CD4-positive, CD25-positive, alpha-beta regulatory T cell (primary cell): Measurements from ENCODE around the gene CLEC19A. TPM values are rescaled to one million over a fixed set of nuclear protein-coding genes. Genes with fewer than 3 reads are reported as not detected.

Experiments used
- ATAC-seq, 2 donors: fragments of 150-1000 bp; cut with Tn5 transposase; one replicate each; pipeline ENCODE4 v1.10.0; 2021; ENCODE audit warnings: low read depth in 2 of 2, moderate number of reproducible peaks in 2 of 2, moderate library complexity in 1 of 2
- DNase-seq, 3 donors: peaks; one replicate each; pipeline versions ENCODE4 v3.0.0 to v3.0.0-alpha.2; 2012 to 2022; ENCODE audit warnings: mixed read lengths in 1 of 3
- H3K27ac ChIP-seq: one replicate; pipeline ENCODE4 v1.7.0; 2013; ENCODE audit warnings: mild to moderate bottlenecking, low read length; ENCODE audit not compliant: insufficient read depth, poor library complexity, severe bottlenecking
- H3K27me3 ChIP-seq: one replicate; pipeline ENCODE4 v1.7.0; 2013; ENCODE audit warnings: low read length; ENCODE audit not compliant: control insufficient read depth, insufficient read depth
- H3K36me3 ChIP-seq: one replicate; pipeline ENCODE4 v1.7.0; 2013; ENCODE audit warnings: mild to moderate bottlenecking, low read length, moderate library complexity; ENCODE audit not compliant: control insufficient read depth, insufficient read depth
- H3K4me1 ChIP-seq: 2 replicates; pipeline ENCODE4 v1.7.0; 2013; ENCODE audit warnings: mild to moderate bottlenecking, low read length; ENCODE audit not compliant: insufficient read depth, control insufficient read depth, poor library complexity, severe bottlenecking
- H3K4me3 ChIP-seq: one replicate; pipeline ENCODE4 v1.7.0; 2013; ENCODE audit warnings: low read depth, mild to moderate bottlenecking, low read length, moderate library complexity
- H3K9me3 ChIP-seq, 2 experiments: 1 replicate in 1 of 2; 2 replicates in 1 of 2; pipeline ENCODE4 v1.7.0; 2013; ENCODE audit warnings: low read length in 2 of 2, mild to moderate bottlenecking in 1 of 2, moderate library complexity in 1 of 2; ENCODE audit not compliant: control insufficient read depth in 2 of 2
- H3K27ac Mint-ChIP-seq, 3 donors: one replicate each; pipeline ENCODE4 v1.8.0; 2020 to 2022; ENCODE audit warnings: mild to moderate bottlenecking in 3 of 3, mixed read lengths in 3 of 3, moderate library complexity in 2 of 3
- H3K27me3 Mint-ChIP-seq: one replicate; pipeline ENCODE4 v1.8.0; 2022; ENCODE audit warnings: mild to moderate bottlenecking, mixed read lengths
- H3K36me3 Mint-ChIP-seq: one replicate; pipeline ENCODE4 v1.8.0; 2020; ENCODE audit warnings: mixed read lengths
- H3K4me1 Mint-ChIP-seq, 4 donors: one replicate each; pipeline ENCODE4 v1.8.0; 2020 to 2022; ENCODE audit warnings: mixed read lengths in 4 of 4, mild to moderate bottlenecking in 1 of 4
- H3K4me3 Mint-ChIP-seq, 4 donors: one replicate each; pipeline ENCODE4 v1.8.0; 2020 to 2022; ENCODE audit warnings: mild to moderate bottlenecking in 4 of 4, mixed read lengths in 4 of 4, moderate library complexity in 3 of 4
- H3K9me3 Mint-ChIP-seq, 7 donors: one replicate each; pipeline ENCODE4 v1.8.0; 2020 to 2022; ENCODE audit warnings: mixed read lengths in 7 of 7, mild to moderate bottlenecking in 3 of 7, moderate library complexity in 2 of 7
- polyA plus RNA-seq, 4 donors: library from polyadenylated mRNA; unstranded; fragments of 300-500 nt; fragmentation: Illumina TruSeq; gene quantifications; one replicate each; pipeline ENCODE4 v1.2.3, GENCODE V29; 2021
- total RNA-seq: library from RNA; stranded (reverse); gene quantifications from one replicate; pipeline ENCODE4 v1.2.3, GENCODE V29; 2022

CLEC19A gene
- total and polyA plus RNA-seq, 5 donors from 2014 or later: not detected

DNA sequence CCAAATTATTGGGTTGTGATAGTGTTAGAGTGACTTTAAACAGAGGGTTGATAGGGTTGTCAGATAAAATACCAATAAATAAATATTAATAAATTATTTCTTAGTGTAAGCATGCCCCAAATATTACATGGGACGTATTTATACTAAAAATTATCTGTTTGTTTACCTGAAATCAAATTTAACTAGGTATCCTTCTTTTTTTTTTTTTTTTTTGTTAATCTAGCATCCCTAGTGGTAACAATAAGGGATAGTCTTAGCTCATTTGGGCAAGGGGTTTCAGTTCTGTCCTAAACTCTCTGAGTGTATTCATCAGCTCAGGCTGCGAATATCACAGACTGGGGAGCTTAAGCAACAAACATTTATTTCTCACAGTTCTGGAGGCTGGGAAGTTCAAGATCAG, 1.3 kb downstream of the CLEC19A start:
- Mint-ChIP-seq H3K36me3 (no peaks in the 10 kb centered on the region), H3K4me3 (no peak overlapping the region), H3K27me3 (peaks cover 9% of the 10 kb centered on the region), H3K9me3 (peaks cover 0 to 2% (median 0%) of the 10 kb centered on the region in 7 donors), H3K27ac (no peak overlapping the region), H3K4me1 (no peaks in the 10 kb centered on the region)
- H3K36me3 ChIP-seq: no peaks in the 10 kb centered on the region
- H3K27me3 ChIP-seq: no peaks in the 10 kb centered on the region
- H3K9me3 ChIP-seq: no peaks in the 10 kb centered on the region
- no peak overlapping the region for H3K27ac ChIP-seq
- no peaks in the 10 kb centered on the region for H3K4me1 ChIP-seq
- DNase-seq: no peak
- no peak for ATAC-seq
- H3K4me3 ChIP-seq: no peak overlapping the region

DNA sequence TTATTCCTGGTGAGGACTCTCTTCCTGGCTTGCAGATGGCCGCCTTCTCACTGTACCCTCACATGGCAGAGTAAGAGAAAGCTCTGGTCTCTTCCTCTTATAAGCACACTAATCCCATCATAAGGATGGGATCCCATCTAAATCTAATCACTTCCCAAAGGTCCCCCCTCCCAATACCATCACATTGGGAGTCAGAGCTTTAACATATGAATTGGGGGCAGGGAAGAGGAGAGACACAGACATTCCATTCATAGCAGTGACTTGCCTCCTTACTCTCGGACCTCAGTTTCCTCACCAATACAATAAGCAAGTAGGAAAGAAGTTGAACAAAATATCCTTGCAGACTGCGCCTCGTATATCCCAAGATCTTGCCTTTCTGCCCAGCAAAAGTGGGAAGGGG, 1.7 kb downstream of the CLEC19A start:
- ATAC-seq (no peak), DNase-seq (no peak)
- no peaks in the 10 kb centered on the region for H3K4me1 Mint-ChIP-seq
- Histone ChIP-seq H3K4me1 (no peaks in the 10 kb centered on the region), H3K27ac (no peak overlapping the region), H3K9me3 (no peaks in the 10 kb centered on the region), H3K4me3 (no peak overlapping the region), H3K27me3 (no peaks in the 10 kb centered on the region), H3K36me3 (no peaks in the 10 kb centered on the region)
- peaks cover 9% of the 10 kb centered on the region for H3K27me3 Mint-ChIP-seq
- no peaks in the 10 kb centered on the region for H3K9me3 Mint-ChIP-seq
- no peaks in the 10 kb centered on the region for H3K36me3 Mint-ChIP-seq
- no peak overlapping the region for H3K4me3 Mint-ChIP-seq
- no peak overlapping the region for H3K27ac Mint-ChIP-seq

DNA sequence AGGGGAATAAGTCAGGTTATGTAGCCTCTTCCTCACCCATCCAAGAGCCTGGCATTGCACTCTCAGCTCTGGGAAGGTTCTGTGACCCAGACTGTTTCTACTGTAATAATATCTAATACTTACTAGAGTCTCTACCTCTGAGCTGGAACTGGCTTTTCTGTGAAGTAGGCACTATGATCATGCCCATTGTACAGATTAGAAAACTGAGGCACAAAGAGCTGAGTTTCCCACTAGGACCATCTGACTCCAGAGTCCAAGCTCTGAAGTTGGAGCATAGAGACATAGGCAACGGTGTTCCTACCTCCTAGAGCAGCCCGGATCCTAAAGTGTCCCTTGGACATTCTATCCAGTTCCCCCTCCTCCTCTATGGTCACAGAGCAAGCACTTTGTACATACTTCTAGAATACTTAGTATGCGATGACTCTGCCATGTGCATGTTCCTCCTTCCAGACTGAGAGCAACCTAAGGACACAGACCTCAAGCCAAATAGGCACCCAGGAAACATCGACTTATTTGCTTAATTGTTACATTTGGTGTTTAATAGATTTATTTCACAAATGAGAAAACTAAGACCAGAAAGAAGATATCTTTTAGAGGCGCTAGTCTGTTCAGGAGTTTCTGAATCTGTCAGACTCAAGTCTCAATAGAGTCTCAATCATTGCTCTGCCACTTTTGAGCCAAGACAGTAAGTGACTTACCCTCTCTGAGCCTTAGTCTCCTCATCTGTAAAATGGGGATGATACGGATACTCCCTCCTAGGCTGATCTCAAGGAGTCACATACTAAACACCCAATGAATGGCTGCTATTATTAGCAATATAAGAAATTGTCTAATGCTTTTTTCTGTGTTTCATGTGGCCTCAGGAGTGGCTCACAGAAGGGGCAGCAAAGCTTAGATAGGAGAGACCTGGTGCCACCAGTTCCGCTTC, 3.6 kb downstream of the CLEC19A start:
- Histone ChIP-seq H3K9me3 (no peaks in the 10 kb centered on the region), H3K4me3 (no peak overlapping the region), H3K36me3 (no peaks in the 10 kb centered on the region), H3K4me1 (no peaks in the 10 kb centered on the region), H3K27me3 (no peaks in the 10 kb centered on the region), H3K27ac (no peak overlapping the region)
- ATAC-seq (no peak), DNase-seq (no peak)
- Mint-ChIP-seq H3K4me3 (no peak overlapping the region), H3K36me3 (no peaks in the 10 kb centered on the region), H3K9me3 (no peaks in the 10 kb centered on the region), H3K27me3 (peaks cover 9% of the 10 kb centered on the region), H3K4me1 (peaks cover 1 to 2% (median 1%) of the 10 kb centered on the region in 4 donors), H3K27ac (no peak overlapping the region)

DNA sequence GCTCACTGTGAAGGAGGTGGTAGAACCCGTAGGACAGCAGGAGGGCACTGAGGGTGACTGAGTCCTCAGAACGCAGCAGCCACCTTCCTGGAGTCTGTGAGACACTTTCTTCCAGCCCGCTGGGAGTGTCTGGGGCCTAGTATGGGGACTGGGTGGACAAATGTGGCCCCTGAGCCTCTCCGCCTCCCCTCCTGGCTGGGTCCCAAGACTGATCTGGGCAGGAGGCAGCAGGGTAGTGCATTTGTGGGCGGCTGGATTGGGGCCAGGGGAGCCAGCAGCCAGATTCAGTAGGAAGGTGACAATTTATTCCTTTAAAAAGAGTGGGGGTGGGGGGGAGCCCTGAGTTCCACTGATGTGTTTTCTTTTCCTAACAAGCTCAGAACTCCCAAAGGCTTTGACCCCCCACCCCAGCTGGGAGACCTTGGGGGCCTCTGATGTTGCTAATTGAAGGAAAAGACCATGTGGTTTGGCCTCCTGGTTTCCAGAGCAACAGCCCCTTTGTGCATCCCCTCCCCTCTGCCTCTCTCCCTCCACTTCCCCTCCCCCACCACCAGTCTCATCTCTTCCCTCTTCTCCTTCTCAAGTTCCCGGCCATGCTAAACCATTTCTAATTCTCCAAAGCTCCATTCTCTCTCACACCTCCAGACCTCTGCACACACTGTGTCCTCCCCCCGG, 4.4 kb downstream of the CLEC19A start:
- no peak overlapping the region for H3K4me3 ChIP-seq
- Mint-ChIP-seq H3K36me3 (no peaks in the 10 kb centered on the region), H3K9me3 (peaks cover 0 to 1% (median 0%) of the 10 kb centered on the region in 7 donors), H3K4me3 (no peak overlapping the region), H3K4me1 (peaks cover 3 to 7% (median 4%) of the 10 kb centered on the region in 4 donors), H3K27me3 (peaks cover 9% of the 10 kb centered on the region), H3K27ac (peak overlapping the region in 1 of 3 donors; percentile 93)
- no peaks in the 10 kb centered on the region for H3K9me3 ChIP-seq
- DNase-seq (no peak), ATAC-seq (no peak)
- no peak overlapping the region for H3K27ac ChIP-seq
- no peaks in the 10 kb centered on the region for H3K4me1 ChIP-seq
- no peaks in the 10 kb centered on the region for H3K27me3 ChIP-seq
- H3K36me3 ChIP-seq: no peaks in the 10 kb centered on the region

DNA sequence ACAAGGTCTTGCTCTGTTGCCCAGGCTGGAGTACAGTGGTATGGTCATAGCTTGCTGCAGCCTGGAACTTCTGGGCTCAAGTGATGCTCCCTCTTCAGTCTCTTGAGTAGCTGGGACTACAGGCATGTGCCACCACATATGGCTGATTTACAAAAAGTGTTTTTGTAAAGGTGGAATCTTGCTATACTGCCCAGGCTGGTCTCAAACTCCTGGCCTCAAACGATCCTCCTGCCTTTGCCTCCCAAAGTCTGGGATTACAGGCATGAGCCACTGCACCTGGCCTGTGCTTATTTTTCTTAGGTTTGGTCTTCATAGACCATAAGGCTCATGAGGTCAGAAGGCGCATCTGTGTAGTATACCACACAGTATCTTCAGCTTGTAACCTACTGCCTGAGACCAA, 5.3 kb downstream of the CLEC19A start:
- Mint-ChIP-seq H3K4me1 (peaks cover 3 to 7% (median 4%) of the 10 kb centered on the region in 4 donors), H3K27me3 (peaks cover 9% of the 10 kb centered on the region), H3K9me3 (peaks cover 0 to 1% (median 0%) of the 10 kb centered on the region in 7 donors), H3K4me3 (no peak overlapping the region), H3K27ac (no peak overlapping the region), H3K36me3 (no peaks in the 10 kb centered on the region)
- ATAC-seq (no peak), DNase-seq (no peak)
- H3K27me3 ChIP-seq: no peaks in the 10 kb centered on the region
- no peaks in the 10 kb centered on the region for H3K4me1 ChIP-seq
- no peak overlapping the region for H3K27ac ChIP-seq
- no peaks in the 10 kb centered on the region for H3K36me3 ChIP-seq
- no peak overlapping the region for H3K4me3 ChIP-seq
- no peaks in the 10 kb centered on the region for H3K9me3 ChIP-seq

DNA sequence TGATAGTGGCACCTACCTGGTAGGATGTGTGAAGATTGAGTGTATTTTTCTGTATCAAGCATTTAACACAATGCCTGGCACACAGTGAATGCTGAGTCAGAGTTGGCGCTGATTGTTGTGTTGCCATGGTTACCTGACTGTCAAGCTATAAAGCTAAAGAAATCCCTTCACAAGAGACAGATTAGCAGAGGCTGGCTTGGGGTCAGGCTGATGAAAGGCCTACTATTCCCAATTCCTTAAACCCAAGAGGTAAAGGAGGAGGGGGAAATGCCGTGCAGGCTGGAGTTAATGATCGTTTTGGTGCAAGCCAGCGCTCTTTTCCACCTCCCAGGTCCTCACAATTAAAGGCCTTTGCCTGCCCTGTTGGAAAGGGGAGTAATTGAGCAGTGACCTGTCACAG, 5.9 kb downstream of the CLEC19A start:
- Mint-ChIP-seq H3K27ac (no peak overlapping the region), H3K4me1 (peaks cover 3 to 7% (median 4%) of the 10 kb centered on the region in 4 donors), H3K27me3 (peaks cover 9% of the 10 kb centered on the region), H3K9me3 (peaks cover 0 to 1% (median 0%) of the 10 kb centered on the region in 7 donors), H3K4me3 (no peak overlapping the region), H3K36me3 (no peaks in the 10 kb centered on the region)
- ATAC-seq (no peak), DNase-seq (no peak)
- H3K27me3 ChIP-seq: no peaks in the 10 kb centered on the region
- no peaks in the 10 kb centered on the region for H3K9me3 ChIP-seq
- H3K27ac ChIP-seq: no peak overlapping the region
- no peak overlapping the region for H3K4me3 ChIP-seq
- H3K36me3 ChIP-seq: no peaks in the 10 kb centered on the region
- no peaks in the 10 kb centered on the region for H3K4me1 ChIP-seq

DNA sequence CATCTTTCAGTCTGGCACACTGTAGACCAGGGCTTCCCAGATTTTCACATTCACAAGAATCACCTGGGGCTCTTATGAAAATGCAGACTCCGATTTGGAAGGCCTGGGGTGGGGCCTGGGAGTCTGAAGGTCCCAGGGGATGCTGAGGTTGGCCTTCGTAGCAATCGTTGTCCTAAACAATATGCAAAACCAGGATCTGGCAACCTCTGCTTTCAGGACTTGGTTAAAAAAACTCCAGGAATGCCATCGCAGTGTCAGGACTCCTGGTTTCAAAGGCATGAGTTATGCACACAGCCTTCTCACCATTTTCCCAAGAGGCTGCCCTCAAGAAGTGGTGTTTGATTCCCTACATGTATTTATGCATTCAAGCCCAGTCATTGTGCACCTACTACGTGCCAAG, 6.7 kb downstream of the CLEC19A start:
- ATAC-seq (no peak), DNase-seq (no peak)
- Histone ChIP-seq H3K4me1 (no peaks in the 10 kb centered on the region), H3K27me3 (no peaks in the 10 kb centered on the region), H3K9me3 (no peaks in the 10 kb centered on the region), H3K27ac (no peak overlapping the region), H3K36me3 (no peaks in the 10 kb centered on the region), H3K4me3 (no peak overlapping the region)
- Mint-ChIP-seq H3K27ac (no peak overlapping the region), H3K4me3 (no peak overlapping the region), H3K36me3 (no peaks in the 10 kb centered on the region), H3K27me3 (peaks cover 9% of the 10 kb centered on the region), H3K4me1 (peaks cover 3 to 7% (median 4%) of the 10 kb centered on the region in 4 donors), H3K9me3 (peaks cover 0 to 1% (median 0%) of the 10 kb centered on the region in 7 donors)
